NCI-H1092 treated with DMSO at 0.1 percent for 48 hours (cell line): ENCODE results near the gene RNF157.
A peak's percentile ranks its signal among the peaks of the same experiment; 100 is the strongest.

ENCODE experiments used
- DNase-seq: peaks from one replicate; lab custom pipeline; 2025; lab: John Stamatoyannopoulos, UW

The RNF157 gene

DNA sequence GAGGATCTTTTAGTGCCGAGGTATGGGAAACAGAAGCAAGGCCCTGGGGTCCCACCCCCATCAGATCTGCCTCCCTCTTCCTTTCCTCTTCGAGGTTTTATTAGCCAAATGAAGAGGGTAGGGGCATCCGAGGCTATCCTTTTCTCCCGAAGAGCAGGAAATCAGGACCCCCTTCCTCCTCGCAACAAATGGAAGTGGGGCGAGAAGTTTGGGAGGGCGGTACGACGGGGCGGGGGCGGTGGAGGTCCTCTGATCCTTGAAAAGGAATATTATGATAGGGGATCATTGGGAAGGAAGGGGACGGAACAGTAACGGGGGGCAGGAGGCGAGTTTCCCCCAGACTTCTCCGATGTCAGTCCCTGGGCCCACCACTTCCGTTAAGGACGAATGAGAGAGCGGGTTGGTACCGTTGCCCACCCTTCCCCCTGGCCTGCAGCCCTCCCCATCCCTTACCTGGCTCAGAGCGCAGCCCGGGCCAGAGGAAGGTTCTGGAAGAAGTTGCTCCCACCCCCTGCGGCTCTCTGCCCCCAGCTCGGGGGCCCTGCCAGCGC is 99.6 kb downstream of the RNF157 start:
- no peak for DNase-seq

DNA sequence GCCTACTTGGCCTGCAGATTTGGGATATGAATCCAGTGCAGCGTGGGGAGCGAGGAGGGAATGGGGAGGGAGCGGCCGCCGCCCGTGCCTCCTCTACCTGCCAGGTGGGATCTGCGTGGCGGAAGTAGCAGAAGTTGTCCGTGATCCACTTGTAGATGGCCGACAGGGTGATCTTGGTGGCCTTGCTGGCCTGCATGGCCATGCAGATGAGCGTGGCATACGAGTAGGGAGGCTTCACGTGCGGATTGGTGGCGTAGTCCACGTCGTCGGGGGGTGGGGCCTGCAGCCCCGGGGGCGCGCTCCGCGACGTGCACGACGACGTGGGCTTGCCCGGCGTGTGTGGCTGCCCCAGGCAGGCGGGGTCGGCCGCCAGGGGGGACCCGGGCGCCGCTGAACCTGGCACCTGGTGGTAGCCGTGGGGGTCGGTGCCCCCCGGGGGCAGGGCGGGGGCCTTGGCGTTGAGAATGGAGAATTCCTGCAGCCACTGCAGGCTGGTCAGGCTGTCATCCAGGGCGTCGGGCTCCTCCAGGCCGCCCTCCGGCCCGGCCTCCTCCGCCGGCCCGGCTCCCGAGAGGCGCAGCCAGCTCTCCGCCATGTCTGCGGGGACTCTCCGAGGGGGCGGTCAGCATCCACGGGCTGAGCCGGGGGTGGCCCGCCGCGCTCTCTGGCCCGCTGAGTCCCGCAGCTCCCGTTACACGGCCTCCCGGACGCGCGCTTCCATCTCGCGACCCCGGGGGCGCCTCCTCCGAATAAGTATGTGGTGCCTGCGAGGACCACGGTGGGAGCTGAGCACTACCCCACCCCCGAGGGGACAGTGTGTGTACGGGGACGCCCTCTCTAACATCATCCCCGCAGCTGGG is 100.3 kb downstream of the RNF157 start:
- DNase-seq, result no peak

DNA sequence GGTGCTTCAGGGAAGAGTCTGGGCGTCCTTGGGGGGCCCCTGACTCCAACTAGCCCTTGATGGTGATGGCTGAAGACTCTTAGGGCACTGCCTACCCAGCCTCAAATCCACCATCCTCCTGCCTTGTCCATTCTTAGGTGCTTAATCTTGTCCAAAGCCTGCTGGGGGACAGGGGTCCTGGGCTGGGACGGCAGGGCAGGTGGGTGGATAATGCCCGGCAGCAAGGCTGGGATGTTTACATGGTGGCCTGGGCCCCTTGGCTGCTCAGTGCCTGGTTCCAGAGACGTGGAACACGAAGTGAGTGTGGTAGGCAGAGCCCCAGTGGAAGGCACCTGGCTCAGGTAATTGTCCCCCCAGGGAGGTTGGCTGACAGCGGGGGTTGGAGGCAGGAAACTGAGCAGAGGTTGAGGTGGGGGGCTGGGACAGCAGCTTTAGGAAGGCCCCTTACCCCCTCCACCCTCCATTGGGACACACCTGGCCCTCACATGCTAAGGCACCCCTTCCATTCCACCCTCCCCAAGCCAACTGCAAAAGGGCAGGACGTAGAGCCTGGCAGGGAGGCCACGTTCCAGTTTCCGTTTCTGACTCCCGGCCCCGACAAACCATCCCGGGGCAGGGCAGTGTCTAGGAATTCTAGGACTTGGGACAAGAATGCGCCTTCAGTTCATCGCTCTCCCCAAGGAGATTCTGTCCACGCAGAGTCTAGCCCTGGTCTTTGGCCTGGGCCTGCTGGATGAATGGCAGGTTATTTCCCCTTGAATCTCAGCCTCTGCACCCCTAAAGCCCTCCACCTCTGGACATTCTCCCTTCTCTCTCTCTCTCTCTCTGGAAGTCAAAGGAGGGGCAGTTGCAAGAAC is 101.2 kb downstream of the RNF157 start:
- no peak for DNase-seq

DNA sequence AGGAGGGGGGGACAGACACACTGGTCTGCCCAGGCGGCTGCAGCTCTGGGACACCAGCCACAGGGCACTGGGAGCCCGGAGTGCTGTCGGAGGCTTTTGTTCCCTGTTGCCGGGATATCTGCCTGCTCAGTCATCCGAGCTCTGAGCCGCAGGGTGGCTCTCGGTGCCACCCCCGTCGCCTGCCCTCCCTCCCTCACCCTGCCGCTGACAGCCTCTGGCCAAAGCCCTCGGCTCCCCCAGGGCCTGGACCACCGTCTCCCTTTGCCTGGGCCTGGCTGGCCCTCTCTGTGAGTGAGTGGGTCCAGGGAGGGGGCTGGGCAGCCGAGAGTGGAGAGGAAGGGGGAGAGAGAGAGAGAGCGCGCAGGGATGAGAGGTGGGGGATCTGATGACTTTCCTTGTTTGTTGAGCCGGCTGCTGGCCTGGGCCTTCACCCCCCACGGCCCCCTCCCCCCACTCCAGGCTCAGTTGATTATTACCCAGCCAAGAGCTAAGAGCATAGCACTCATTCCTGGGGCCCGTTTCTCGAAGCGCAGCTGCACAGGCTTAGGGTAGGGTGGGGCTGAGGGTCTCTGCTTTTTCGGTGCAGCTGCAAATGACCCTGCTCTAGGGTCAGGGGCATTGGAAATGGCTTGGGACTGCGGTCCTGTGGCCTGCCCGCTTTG is 101.9 kb downstream of the RNF157 start:
- peak; percentile 46 for DNase-seq

DNA sequence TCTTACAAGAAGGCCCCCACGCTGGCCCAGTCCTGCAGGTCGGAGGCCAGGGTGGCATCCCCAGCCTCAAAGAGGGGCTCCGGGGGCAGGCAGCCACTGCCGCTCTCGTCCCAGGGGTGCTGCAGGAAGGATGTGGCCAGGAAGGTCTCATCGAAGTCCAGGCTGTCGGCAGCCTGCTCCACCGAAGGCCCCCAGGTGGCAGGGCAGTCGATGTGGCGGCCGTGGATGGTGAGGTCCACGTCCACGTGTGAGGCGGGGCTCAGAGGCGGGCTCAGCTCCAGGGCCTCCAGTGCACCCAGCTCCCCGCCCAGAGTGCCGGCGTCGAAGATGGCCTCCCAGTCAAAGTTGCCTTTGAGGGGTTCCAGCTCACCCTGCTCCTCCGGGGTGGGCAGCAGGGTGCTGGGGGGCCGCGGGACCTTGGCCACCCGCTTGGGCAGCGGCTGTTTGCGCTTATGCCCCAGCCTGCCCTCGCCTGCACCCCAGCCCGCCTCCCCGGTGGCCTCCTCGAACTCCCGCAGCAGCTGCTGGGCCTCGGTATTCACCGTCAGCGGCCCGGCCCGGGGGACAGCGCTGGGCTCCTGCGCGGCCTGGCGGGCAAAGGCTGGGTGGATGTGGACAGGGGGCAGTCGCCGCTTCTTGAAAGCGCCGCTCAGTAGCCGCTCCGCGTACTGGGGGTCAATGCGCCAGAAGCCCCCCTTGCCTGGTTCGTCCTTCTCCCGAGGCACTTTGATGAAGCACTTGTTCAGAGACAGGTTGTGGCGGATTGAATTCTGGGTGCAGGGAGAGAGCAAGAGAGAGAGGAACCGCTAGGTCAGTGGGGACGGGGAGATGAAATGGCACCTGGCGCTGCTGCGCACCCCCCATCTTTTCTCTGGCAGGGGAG is 102.7 kb downstream of the RNF157 start:
- peak; percentile 46 for DNase-seq

DNA sequence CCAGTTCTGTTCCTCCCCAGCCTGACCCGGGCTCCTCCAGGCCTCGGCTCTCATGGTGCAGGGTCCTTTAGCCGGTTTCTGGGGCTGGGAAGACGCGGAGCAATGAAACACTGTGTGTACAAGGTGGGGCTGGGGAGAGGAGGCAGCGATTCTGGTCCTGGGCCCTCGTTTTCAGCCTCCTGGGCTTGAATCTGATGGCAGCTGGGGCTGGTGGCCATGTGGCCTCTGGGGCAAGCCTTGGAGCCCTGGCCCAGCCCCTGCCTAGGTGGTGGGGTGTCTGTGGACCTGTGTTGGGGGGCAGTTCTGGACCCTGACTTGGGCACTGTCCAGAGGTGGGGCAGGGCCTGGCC is 103.3 kb downstream of the RNF157 start:
- DNase-seq, result no peak

DNA sequence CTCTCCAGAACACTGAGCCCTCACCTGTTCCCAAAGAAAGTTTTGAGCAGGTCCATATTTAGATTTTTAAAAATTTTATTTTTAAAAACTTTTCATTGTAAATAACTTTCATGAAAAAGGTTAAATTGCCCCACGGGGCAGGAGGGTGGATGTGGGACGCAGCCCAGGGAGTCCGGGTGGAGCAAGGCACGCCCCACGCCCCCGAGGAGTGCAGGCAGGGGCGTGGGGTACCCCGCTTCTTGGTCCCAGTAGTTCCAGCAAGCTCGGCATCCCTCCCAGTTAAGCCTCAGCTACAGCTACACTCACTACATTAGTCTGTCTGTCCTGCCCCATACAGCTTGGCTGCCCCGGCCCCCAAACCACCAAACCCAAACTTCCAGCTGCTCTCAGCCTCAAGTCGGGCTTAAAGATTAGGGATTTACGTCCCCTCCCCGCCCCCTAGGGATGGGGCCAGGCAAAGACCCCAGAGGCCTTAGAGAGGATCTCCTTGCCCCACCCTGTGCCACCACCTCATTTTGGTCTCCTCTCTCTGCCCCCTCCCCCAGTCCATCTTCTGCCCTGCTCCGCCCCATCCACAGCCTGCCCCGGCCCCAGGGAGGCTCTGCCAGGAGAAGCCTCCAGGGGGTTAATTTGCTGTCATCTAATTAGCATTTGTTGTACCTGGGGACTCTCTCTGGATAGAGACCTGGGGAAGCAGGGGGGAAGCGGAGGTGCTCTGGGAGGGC is 103.9 kb downstream of the RNF157 start:
- no peak for DNase-seq

DNA sequence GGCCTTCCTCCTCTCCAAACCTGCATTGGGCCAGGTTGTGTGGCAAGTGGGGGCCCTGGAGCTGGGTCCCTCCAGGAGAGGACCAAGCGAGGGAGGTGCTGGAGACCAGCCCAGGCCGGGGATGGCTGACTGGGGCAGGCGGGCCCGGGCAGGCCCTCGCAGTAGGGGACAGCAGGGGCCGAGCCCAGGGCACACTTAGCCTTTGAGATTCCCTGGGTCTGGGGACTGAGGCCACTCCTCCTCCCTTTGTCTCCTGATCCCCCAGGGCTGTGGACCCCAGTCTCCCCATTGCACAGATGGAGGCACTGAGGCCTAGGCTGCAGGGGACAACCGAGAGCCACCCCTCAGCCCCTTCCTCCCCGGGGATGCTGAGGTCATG is 104.5 kb downstream of the RNF157 start:
- DNase-seq, result no peak

DNA sequence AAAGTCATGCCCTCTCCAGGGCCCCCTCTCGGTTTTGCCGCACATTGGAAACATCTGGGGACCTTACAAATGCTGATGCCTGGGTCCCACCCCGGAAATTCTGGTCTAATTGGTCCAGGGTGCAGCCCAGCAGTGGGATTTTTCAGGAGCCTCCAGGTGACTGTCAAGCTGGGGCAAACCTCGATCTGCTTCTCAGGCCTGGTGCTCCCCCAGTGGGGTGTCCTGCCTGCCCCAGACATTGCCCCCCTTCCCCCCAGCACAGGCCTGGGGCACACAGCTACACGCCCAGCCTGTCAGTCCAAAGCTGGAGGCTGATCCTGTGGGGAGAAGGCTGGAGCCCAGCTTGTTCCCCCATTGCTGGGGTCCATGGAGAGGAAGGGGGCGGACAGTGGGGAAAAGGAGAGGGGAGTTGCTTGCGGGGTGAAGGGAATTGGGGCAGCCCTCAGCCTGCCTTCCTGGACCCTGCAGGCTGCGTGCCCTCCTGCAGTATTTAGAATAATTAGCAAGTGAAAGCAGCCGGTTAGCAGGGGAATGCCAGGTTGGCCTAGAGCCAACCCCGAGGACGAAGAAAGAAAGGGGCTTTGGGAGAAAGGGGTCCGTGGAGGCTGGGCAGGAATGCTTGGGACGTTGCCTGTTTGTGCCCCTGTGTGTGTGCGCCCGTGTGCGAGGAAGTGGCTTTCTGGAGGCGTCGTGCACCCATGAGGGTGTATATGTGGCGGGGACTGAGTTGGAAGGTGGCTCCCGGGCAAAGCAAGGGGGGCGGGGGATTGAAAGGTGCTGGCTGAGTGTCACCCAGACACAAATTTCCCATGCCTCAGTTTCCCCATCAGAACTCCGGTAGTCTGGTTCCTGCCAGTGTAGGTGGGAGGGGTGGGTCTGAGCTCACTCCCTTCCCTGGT is 105.1 kb downstream of the RNF157 start:
- no peak for DNase-seq

DNA sequence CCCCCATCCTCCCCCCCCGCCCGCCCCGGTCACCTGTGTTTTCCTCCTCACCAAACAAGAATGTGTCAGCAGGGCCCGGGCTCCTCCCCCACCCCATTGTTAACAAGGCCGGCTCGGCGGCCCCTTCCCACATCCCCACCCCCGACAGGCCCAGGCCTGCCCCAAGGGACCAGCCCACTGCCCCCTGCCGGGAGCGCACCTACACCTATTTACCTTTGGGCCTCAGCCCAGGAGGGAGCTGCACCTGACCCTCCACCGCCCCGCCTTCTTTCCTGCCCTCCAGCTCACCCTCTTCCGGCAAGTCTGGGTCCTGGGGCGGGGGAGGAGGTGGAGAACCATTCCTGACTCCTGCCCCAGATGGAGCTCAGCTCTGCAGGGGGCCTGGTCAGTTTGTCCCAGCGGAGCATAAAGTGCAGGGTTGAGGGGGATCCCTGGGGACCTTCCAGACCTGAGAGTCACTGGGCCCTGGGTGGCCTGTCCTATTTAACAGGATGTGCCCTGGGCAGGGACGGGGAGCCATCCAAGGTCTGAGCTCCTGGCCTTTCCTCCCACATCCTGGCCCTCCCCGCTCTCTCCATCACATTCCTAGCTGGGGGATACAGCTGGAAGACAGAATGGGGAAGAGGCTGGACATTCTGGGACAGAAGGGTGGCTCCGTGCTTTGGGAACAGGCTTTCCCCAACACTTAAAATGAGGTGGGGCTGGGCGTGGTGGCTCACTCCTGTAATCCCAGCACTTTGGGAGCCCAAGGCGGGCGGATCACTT is 107.5 kb downstream of the RNF157 start:
- peak; percentile 13 for DNase-seq

DNA sequence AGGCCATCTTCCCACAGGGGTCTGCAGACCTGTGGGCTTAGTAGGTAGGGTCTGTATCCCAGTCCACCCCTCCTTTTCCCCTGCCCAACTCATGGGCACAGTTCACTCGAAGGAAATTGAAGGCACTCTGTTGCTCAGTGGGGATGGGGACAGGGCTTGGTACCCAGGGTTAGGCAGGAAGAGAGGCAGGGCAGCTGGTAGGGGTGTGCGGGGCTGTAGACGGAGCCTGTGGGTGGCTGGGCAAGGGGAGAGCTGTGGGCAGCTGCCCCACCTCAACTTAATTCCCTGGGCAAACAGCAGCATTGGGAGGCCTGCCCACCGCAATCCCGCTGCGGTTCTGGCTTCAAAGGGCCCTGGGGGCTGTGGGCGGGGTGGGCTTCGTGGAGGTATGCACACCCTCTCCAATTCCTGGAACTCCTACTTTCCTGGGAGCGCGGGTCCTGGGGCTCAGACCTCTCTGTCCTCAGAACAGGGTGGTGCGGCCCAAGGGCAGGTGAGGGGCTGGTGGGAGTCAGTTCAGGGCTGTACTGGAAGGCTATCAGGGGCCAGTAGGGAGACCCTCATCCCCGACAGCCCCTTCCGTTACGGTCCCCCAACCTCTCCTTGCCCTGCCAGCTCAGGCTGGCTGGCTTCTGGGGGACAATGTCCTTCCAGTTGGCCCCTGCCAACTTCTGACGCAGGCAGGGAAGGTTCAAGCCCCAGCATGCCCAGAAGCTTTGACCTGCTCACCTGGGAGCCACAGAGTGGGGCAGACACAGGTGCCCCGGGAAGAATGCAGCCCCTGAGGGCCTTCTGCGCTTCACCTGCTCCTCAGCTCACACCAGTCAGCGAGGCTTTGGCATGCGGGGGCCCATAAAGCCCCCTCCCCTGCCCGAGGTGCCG is 108.4 kb downstream of the RNF157 start:
- no peak for DNase-seq

DNA sequence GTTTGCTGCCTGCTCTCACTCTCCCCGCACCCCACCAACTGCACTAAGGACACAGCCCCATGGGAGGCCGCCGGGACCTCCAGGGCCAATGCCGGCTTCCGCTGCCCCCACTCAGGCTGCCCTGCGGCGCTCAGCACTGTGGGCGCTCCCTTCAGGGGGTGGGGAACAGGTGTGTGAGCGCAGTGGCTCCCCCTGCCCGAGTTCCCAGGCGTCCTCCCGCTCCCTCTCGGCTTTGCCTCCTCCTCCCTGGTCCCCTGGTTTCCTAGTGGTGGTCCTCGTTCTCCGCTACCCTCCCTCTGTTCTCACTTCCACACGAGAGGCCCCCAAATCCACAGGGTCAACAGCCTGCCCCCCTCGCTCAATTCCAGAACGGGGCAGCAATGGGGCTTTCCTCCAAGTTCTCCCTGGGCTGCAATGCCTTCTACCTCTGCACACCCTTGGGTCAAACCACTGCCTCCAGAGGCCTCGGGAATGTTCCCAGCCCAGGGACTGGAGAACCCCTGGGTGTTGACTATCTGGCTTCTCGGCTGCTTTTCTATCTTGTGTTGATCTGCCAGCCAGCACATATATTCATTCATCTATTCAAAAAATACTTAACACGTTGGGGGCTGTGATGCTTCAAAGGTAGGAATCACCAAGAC is 109.1 kb downstream of the RNF157 start:
- DNase-seq, result no peak

DNA sequence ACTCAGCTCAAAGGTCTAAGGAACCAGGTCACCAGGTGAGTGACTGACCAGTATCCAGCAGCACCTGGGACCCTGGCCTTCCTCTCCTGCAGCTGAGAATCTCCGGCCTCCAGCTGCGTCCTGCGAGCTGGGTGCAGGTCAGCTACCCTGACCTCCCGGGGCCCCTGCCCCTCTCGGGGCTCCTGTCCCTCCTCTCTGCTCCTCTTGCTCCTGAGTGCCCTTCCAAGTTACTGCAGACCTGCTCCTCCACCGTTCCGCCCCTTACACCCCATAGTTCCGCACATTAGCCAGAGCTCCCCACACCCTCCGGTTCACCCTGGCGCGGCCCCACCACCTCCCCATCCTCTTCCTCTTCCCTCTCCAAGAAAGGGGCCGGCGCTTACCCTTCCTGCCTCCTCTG is 109.8 kb downstream of the RNF157 start:
- no peak for DNase-seq

DNA sequence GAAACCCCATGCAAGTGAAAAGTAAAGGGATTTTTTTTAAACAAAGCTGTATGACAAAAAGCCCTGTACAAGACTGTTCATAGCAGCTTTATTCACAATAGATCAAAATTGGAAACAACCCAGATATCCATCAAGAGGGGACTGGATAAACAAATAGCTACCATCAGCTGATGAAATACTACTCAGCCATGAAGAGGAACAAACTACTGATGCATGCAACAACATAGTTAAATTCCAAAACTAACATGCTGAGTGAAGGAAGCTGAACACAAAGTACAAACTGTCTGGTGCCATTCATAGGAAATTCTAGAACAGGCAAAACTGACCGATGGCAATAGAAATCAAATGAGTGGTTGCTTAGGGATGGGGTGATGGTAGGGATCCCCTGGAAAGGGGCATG is 114.4 kb downstream of the RNF157 start:
- DNase-seq, result no peak

DNA sequence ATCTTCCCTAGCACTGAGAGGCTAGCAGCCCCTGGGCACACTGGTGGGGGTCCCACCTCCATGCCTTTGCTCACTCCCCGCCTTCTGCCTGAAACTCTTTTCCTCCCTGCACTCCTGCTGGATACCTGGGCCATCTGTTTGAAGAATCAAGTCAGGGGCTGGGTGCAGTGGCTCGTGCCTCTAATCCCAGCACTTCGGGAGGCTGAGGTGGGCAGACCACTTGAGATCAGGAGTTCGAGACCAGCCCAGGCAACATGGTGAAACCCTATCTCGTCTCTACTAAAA is 115.0 kb downstream of the RNF157 start:
- DNase-seq, result no peak

DNA sequence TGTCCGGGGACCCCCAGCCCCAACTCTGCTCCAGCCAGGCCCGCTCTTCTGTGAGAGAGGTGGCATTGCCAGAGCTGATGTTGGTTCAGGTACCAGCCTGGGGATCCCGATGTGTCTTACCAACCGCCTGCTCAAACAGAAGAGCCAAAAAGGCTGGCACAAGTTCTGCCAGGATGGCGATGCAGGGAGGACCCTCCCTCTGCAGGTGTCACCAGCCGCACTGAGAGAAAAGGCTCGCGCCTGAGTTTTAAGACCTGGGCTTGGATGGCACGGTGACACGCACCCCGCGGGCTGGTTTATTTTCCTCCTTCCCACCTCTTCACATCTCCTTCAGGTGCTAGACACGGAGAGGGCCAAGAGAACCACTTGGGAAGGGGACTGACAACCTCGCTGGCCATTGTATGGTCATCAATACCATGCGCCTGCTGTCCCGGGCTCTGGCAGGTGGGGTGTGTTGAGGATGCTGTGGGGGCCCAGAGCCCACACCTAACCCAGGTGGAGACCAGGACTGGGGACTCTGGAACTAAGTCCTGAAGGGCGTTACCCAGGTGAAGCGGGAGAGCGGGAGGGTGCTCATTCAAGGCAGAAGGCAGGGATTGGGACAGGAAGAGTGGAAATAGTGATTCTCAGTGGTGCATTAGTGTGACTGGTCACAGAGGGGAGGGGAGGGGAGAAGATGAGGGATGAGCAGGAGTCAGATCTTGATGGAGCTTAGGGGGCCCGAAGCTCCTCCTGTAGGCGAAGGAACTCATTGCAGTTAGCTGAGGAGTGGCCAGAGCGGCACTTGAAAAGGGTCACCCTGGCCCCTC is 115.5 kb downstream of the RNF157 start:
- no peak for DNase-seq
